OCI-LY7 (cell line): ENCODE data around the gene GRID1. TPM values are rescaled to one million over a fixed set of nuclear protein-coding genes. Genes with fewer than 3 reads are reported as not detected.

ENCODE experiments used
- BruUV-seq: library from RNA; stranded (reverse); fragments of 400-500 nt; replicated peaks from 2 replicates; lab custom pipeline; 2021; lab: Mats Ljungman, UMichigan
- CTCF ChIA-PET: fragments of 300-600 bp; sonication (Branson Sonifier 250); formaldehyde crosslinking; loops from one replicate; lab custom pipeline; 2022; ENCODE audit warnings: antibody characterized with exemption; ENCODE audit not compliant: unreplicated experiment; lab: Charles Lee
- POLR2A ChIA-PET: fragments of 300-600 bp; sonication (Branson Sonifier 250); formaldehyde crosslinking; loops from one replicate; lab custom pipeline; 2022; ENCODE audit warnings: antibody characterized with exemption; lab: Charles Lee
- DNase-seq: peaks from one replicate; pipeline ENCODE4 v3.0.0-alpha.2; 2015; ENCODE audit warnings: low spot score
- H2AFZ ChIP-seq: fragments of 200-600 bp; sonication (generic), shearing (Covaris generic); 2 replicates; pipeline ENCODE4 v1.6.1; 2014; ENCODE audit warnings: mild to moderate bottlenecking, antibody characterized with exemption, low read length, moderate library complexity
- H3K27ac ChIP-seq: fragments of 200-600 bp; sonication (generic); 2 replicates; pipeline ENCODE4 v1.5.1; 2014; ENCODE audit warnings: mixed run types, low read depth, mild to moderate bottlenecking, moderate library complexity, low read length, inconsistent platforms; ENCODE audit not compliant: poor library complexity, severe bottlenecking
- H3K36me3 ChIP-seq: fragments of 200-600 bp; sonication (generic); 2 replicates; pipeline ENCODE4 v1.6.1; 2014; ENCODE audit warnings: mild to moderate bottlenecking, antibody characterized with exemption, low read length, moderate library complexity, mixed read lengths; ENCODE audit not compliant: insufficient read depth
- H3K4me1 ChIP-seq: fragments of 200-600 bp; sonication (generic); 2 replicates; pipeline ENCODE4 v1.5.1; 2014; ENCODE audit warnings: mild to moderate bottlenecking, low read length; ENCODE audit not compliant: insufficient read depth, poor library complexity, severe bottlenecking
- H3K4me2 ChIP-seq: fragments of 200-600 bp; sonication (generic); 2 replicates; pipeline ENCODE4 v1.6.1; 2014; ENCODE audit warnings: mild to moderate bottlenecking, low read length
- H3K4me3 ChIP-seq: fragments of 200-600 bp; sonication (generic); 2 replicates; pipeline ENCODE4 v1.5.1; 2014; ENCODE audit warnings: mild to moderate bottlenecking, low read depth, low read length; ENCODE audit not compliant: poor library complexity, severe bottlenecking
- H3K79me2 ChIP-seq: fragments of 200-600 bp; sonication (generic); 2 replicates; pipeline ENCODE4 v1.6.1; 2016; ENCODE audit warnings: low read depth, mild to moderate bottlenecking, low read length, moderate library complexity, mixed read lengths; ENCODE audit not compliant: insufficient read depth
- H3K9me2 ChIP-seq: fragments of 200-600 bp; sonication (generic); 2 replicates; pipeline ENCODE4 v1.6.1; 2016; ENCODE audit warnings: mild to moderate bottlenecking, low read length, mixed read lengths; ENCODE audit not compliant: insufficient read depth
- H3K9me3 ChIP-seq: fragments of 200-600 bp; sonication (generic); 2 replicates; pipeline ENCODE4 v1.6.1; 2014; ENCODE audit warnings: mild to moderate bottlenecking, mixed run types, low read length, mixed read lengths
- H4K20me1 ChIP-seq: fragments of 200-600 bp; sonication (generic); 2 replicates; pipeline ENCODE4 v1.6.1; 2014; ENCODE audit warnings: mild to moderate bottlenecking, antibody characterized with exemption, low read length, moderate library complexity, mixed read lengths; ENCODE audit not compliant: insufficient read depth
- EZH2phosphoT487 ChIP-seq: fragments of 200-600 bp; sonication (generic); IDR thresholded peaks from 2 replicates; pipeline ENCODE4 v1.6.1; 2018; ENCODE audit warnings: low read depth, borderline replicate concordance, mild to moderate bottlenecking, mixed run types, antibody characterized with exemption, low read length, moderate library complexity, mixed read lengths
- intact Hi-C: fragments of 100-400 bp; cut with micrococcal nuclease; formaldehyde crosslinking; loops from one replicate; pipeline ENCODE4 v1.10.0; 2022; ENCODE audit not compliant: unreplicated experiment
- total RNA-seq, 2 experiments: library from RNA; depleted of rRNA in 1 of 2; stranded (reverse); fragments of >200 nt in 1 of 2; shearing (Covaris generic) in 1 of 2; gene quantifications; 2 replicates each; pipeline ENCODE4 v1.2.3, GENCODE V29; 2014 to 2022
- TF ChIP-seq, protein P1 (sequence below): fragments of 200-600 bp; sonication (generic); conservative IDR thresholded peaks from 2 replicates; pipeline ENCODE4 v1.5.1; 2014; ENCODE audit warnings: mild to moderate bottlenecking, antibody characterized with exemption, low read length, moderate library complexity, mixed read lengths

GRID1 gene
- total RNA-seq, 2 experiments from 2014 or later = 1.6 to 3.7 TPM

DNA sequence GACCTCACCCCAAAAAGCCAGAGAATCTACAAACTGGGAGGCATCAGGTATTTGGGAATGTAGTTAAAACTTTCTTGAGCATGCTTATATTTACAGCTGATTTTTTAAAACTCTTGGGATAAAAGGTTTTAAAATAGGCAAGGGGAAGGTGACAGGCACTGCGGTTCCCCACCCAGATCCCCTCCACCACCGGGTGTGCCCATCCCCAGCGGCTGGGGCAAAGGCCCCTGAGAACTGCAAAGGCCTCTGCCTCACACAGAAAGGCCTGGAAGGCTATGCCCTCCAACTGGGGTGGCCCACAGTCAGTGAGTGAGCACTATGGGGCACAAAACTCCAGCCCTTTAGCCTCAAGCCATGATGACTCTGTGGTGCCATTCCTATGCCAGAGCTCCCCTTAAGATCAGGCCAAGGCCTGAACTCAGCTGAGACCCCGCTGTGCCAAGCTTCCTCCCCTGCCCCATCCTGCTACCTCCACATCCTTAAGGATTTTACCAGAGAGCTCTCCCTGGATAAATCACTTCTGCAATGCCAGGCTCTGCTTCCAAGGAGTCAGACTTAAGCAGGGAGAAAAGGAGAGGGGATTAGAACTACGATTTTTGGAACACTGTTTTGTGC lies 299.1 kb downstream of the GRID1 start:
- POLR2A ChIA-PET = interaction anchor here (0.5 kb wide), 1 partner anchor 316 kb away, joined by 5 read pairs; no protein-coding TSS in a partner anchor
- BruUV-seq = no TSS peak
- intact Hi-C loops = no loop called here

DNA sequence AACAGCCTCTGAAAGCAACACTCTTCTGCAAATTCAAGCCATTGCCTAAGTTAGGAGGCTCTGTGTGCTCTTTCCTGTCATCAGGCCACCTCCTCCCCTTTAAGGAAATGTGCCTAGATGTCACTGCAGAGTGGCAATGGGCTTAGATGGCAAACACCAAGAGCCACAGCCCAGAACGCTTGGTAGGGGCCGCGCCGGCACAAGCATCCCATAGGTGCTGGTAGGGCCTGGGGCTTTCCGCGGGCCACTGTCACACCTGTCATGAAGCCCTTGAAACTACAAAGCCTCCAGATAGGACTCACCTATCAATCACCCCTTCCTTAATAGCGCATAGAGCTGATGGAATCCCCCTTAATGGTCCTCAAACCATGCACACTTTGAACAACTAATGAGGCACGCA lies 299.9 kb downstream of the GRID1 start:
- no TSS peak for BruUV-seq
- POLR2A ChIA-PET = no interaction called here
- no peak overlapping the region for H2AFZ ChIP-seq

More for the DNA sequence above, 299.1 kb downstream of the GRID1 start:
- Histone ChIP-seq H3K9me3 (no peaks in the 10 kb centered on the region), H2AFZ (no peak overlapping the region), H3K27ac (no peak overlapping the region), H3K9me2 (no peaks in the 10 kb centered on the region), H3K4me1 (peaks cover 6% of the 10 kb centered on the region), H3K79me2 (no peaks in the 10 kb centered on the region), H3K36me3 (no peaks in the 10 kb centered on the region), H3K4me2 (no peak overlapping the region), H3K4me3 (no peak overlapping the region), H4K20me1 (no peaks in the 10 kb centered on the region)
- CTCF ChIA-PET = no interaction called here
- TF ChIP-seq EZH2phosphoT487 = no peak
- DNase-seq = no peak

DNA sequence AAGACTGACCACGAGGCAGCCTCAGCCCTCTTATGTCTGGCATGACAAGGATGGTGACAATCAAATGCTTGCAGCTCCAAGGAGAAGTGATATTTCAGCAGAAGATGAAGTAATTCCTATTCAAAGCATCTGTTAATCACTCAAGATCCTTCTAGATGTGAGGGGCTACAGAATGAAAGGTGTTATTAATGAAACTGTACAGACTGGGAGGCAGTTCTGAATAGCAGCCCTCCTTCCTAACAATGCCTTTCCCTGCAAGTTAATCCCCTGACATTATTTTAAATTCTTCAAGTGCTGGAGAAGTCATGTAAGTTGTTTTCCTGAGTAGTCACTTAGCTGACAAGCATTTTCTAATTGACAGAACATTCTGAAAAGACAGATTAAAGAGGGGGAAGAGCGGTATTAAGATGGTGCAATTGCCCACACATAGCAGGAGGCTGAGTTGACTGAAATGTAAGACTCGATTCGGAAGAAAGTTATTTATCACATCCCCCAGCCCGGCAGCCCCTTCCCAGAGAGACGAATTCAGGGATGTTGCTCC lies 300.8 kb downstream of the GRID1 start:
- ChIA-PET POLR2A (interaction anchor here (0.6 kb wide), 1 partner anchor 23 kb away, joined by 3 read pairs; no protein-coding TSS in a partner anchor), CTCF (no interaction called here)
- Histone ChIP-seq H3K27ac (no peak overlapping the region), H3K9me3 (no peaks in the 10 kb centered on the region), H3K4me1 (peaks cover 6% of the 10 kb centered on the region), H3K4me3 (no peak overlapping the region), H3K9me2 (no peaks in the 10 kb centered on the region), H3K4me2 (no peak overlapping the region), H3K79me2 (no peaks in the 10 kb centered on the region), H2AFZ (no peak overlapping the region), H4K20me1 (no peaks in the 10 kb centered on the region), H3K36me3 (no peaks in the 10 kb centered on the region)
- TF ChIP-seq EZH2phosphoT487 = no peak
- TF ChIP-seq, protein P1, sequence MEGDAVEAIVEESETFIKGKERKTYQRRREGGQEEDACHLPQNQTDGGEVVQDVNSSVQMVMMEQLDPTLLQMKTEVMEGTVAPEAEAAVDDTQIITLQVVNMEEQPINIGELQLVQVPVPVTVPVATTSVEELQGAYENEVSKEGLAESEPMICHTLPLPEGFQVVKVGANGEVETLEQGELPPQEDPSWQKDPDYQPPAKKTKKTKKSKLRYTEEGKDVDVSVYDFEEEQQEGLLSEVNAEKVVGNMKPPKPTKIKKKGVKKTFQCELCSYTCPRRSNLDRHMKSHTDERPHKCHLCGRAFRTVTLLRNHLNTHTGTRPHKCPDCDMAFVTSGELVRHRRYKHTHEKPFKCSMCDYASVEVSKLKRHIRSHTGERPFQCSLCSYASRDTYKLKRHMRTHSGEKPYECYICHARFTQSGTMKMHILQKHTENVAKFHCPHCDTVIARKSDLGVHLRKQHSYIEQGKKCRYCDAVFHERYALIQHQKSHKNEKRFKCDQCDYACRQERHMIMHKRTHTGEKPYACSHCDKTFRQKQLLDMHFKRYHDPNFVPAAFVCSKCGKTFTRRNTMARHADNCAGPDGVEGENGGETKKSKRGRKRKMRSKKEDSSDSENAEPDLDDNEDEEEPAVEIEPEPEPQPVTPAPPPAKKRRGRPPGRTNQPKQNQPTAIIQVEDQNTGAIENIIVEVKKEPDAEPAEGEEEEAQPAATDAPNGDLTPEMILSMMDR = no peak
- intact Hi-C loops = no loop called here
- BruUV-seq = no TSS peak
- no peak for DNase-seq

More for the DNA sequence above, 299.9 kb downstream of the GRID1 start:
- H3K36me3 ChIP-seq = no peaks in the 10 kb centered on the region
- H3K9me2 ChIP-seq = no peaks in the 10 kb centered on the region
- no peaks in the 10 kb centered on the region for H3K79me2 ChIP-seq
- peaks cover 6% of the 10 kb centered on the region for H3K4me1 ChIP-seq
- intact Hi-C loops = no loop called here
- H3K4me2 ChIP-seq = no peak overlapping the region
- H4K20me1 ChIP-seq = no peaks in the 10 kb centered on the region
- no peak overlapping the region for H3K27ac ChIP-seq
- no peak for DNase-seq
- H3K9me3 ChIP-seq = no peaks in the 10 kb centered on the region
- CTCF ChIA-PET = no interaction called here
- TF ChIP-seq EZH2phosphoT487 = no peak
- TF ChIP-seq, protein P1 = no peak
- no peak overlapping the region for H3K4me3 ChIP-seq
